T-helper 17 cell (primary cell): Measurements from ENCODE around the gene TBC1D14. TPM values are rescaled to one million over a fixed set of nuclear protein-coding genes. Genes with fewer than 3 reads are reported as not detected.

ENCODE experiments used
- ATAC-seq: fragments of 150-1000 bp; cut with Tn5 transposase; 2 replicates; pipeline ENCODE4 v1.10.0; 2021; ENCODE audit warnings: mild to moderate bottlenecking, moderate library complexity
- DNase-seq, 3 donors: peaks; one replicate each; pipeline versions ENCODE4 v3.0.0 to v3.0.0-alpha.2; 2020 to 2021
- H3K9me3 ChIP-seq: one replicate; pipeline ENCODE4 v1.7.0; 2013; ENCODE audit warnings: low read length, mild to moderate bottlenecking; ENCODE audit not compliant: control insufficient read depth, poor library complexity, severe bottlenecking
- H3K27ac Mint-ChIP-seq: one replicate; pipeline ENCODE4 v1.8.0; 2022; ENCODE audit warnings: mild to moderate bottlenecking, moderate library complexity, mixed read lengths
- H3K27me3 Mint-ChIP-seq: one replicate; pipeline ENCODE4 v1.8.0; 2022; ENCODE audit warnings: mixed read lengths
- H3K36me3 Mint-ChIP-seq: one replicate; pipeline ENCODE4 v1.8.0; 2022; ENCODE audit warnings: low read depth, mixed read lengths
- H3K4me1 Mint-ChIP-seq: one replicate; pipeline ENCODE4 v1.8.0; 2022; ENCODE audit warnings: mild to moderate bottlenecking, mixed read lengths
- H3K4me3 Mint-ChIP-seq: one replicate; pipeline ENCODE4 v1.8.0; 2022; ENCODE audit warnings: mild to moderate bottlenecking, moderate library complexity, mixed read lengths
- total RNA-seq, 4 donors: library from RNA in 2 of 4; stranded (reverse) in 2 of 4; gene quantifications; one replicate each; pipeline ENCODE4 v1.2.3 and lab custom pipeline; 2022 to 2026

The TBC1D14 gene
- total RNA-seq, 2 donors from 2014 or later: 49.1 to 55.2 TPM

DNA sequence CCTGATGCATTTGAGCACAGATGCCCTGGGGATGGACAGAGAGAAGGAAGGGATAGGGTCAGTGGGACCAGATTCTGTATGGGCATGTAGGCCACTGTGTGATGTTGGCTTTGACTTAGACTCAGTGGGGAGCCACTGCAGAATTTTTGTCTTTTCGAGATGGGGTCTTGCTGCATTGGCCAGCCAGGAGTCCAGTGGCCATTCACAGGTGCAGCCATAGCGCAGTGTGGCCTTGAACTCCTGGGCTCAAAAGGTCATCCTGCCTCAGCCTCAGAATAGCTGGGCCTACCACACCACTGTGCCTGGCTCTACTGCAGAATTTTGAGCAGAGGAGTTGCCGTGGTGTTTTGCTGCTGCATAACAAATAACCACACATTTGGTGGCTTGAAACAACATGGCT lies 22.8 kb downstream of the TBC1D14 start:
- ATAC-seq (no peak), DNase-seq (no peak)
- Mint-ChIP-seq H3K27me3 (no peaks in the 10 kb centered on the region), H3K36me3 (peaks cover 19% of the 10 kb centered on the region), H3K27ac (peak overlapping the region; percentile 83), H3K4me3 (no peak overlapping the region), H3K4me1 (peaks cover 52% of the 10 kb centered on the region)
- no peaks in the 10 kb centered on the region for H3K9me3 ChIP-seq

DNA sequence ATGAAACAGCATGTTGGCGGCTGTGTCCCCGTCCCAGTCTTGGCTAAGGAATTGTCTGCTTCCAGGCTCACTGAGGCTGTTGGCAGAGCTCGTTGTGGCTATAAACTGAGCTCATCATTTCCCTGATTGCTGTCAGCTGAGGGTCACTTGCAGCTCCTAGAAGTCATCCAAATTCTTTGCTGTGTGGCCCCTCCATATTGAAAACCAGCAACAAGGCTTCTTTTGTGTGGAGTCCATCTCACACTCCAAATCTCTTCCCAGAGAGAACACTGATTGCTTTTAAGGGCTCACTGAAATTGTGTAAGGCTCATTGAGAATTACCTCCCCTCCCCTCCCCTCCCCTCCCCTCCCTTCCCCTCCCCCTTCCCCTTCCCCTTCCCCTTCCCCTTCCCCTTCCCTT lies 23.3 kb downstream of the TBC1D14 start:
- Mint-ChIP-seq H3K36me3 (peaks cover 19% of the 10 kb centered on the region), H3K4me3 (no peak overlapping the region), H3K27ac (no peak overlapping the region), H3K27me3 (no peaks in the 10 kb centered on the region), H3K4me1 (peaks cover 51% of the 10 kb centered on the region)
- ATAC-seq (no peak), DNase-seq (no peak)
- H3K9me3 ChIP-seq: no peaks in the 10 kb centered on the region

DNA sequence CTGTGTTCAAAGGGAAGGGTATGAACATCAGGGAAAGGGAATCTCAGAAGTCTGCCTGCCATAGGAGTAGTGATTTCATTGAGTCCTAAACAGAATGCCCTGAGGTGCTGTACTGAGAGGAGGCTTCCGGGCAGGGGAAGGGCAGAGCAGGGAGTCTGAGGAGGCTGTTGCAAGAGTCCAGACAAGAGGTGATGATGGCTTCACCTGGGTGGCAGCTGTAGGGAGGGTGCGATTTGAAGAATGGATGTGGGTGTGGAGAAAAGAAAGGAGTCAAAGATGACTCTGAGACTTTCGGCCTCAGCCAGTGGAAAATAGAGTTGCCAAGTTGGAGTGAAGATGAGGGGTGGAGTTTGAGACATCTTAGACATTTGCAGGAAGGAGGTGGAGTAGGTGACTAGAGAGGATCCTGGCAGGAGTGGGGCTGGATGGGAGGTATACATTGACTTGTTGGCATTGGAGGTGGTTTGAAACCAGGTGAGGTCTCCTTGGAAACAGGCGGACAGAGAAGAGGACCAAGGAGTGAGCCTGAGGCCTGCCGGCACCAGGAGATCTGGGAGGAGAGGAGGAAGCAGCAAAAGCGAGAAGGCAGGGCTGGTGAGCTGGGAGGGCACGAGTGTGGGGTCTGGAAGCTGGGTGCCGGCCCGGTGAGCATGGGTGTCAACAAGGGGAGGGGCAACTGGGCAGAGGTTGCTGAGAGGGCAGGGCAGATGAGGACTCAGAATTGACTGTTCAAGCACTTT lies 24.2 kb downstream of the TBC1D14 start:
- H3K9me3 ChIP-seq: no peaks in the 10 kb centered on the region
- H3K27me3 Mint-ChIP-seq: no peaks in the 10 kb centered on the region
- peaks cover 19% of the 10 kb centered on the region for H3K36me3 Mint-ChIP-seq
- peak overlapping the region; percentile 83 for H3K27ac Mint-ChIP-seq
- DNase-seq (no peak), ATAC-seq (no peak)
- H3K4me1 Mint-ChIP-seq: peaks cover 49% of the 10 kb centered on the region
- no peak overlapping the region for H3K4me3 Mint-ChIP-seq

DNA sequence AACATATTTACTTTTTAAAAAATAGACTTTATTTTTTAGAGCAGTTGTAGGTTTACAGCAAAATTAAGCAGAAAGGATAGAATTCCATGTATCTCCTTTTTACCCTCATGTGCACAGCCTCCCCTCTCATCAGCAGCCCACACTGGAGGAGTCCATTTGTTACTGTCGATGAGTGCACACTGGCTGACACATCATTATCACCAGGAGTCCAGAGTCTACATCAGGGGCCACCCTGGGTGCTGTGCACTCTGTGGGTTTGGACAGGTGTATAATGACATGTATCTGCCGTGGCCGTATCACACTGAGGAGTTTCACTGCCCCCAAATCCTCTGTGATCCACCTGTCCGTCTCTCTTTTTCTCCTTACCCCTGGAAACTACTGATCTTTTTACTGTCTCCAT lies 26.3 kb downstream of the TBC1D14 start:
- DNase-seq (no peak), ATAC-seq (no peak)
- Mint-ChIP-seq H3K27ac (peak overlapping the region; percentile 83), H3K4me1 (peaks cover 48% of the 10 kb centered on the region), H3K27me3 (no peaks in the 10 kb centered on the region), H3K36me3 (peaks cover 16% of the 10 kb centered on the region), H3K4me3 (no peak overlapping the region)
- H3K9me3 ChIP-seq: no peaks in the 10 kb centered on the region

DNA sequence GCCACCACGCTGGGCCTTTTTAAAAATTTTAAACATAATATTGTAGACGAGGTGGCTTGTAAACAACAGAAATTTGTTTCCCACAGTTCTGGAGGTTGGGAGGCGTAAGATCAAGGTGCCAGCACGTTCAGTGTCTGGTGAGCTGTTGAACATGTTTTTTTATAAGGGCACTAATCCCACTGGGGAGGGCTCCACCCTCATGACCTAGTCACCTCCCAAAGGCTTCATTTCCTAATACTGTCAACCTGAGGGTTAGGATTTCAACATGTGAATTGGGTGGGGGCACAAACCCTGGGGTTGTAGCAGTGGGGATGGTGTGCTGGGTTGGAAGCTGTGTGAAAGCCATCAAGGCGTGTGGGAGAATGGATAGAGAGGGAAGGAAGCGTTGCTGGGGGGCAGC lies 27.6 kb downstream of the TBC1D14 start:
- H3K9me3 ChIP-seq: no peaks in the 10 kb centered on the region
- DNase-seq (no peak), ATAC-seq (no peak)
- H3K4me1 Mint-ChIP-seq: peaks cover 51% of the 10 kb centered on the region
- peak overlapping the region; percentile 79 for H3K4me3 Mint-ChIP-seq
- H3K27ac Mint-ChIP-seq: peak overlapping the region; percentile 68
- H3K27me3 Mint-ChIP-seq: no peaks in the 10 kb centered on the region
- peaks cover 14% of the 10 kb centered on the region for H3K36me3 Mint-ChIP-seq

DNA sequence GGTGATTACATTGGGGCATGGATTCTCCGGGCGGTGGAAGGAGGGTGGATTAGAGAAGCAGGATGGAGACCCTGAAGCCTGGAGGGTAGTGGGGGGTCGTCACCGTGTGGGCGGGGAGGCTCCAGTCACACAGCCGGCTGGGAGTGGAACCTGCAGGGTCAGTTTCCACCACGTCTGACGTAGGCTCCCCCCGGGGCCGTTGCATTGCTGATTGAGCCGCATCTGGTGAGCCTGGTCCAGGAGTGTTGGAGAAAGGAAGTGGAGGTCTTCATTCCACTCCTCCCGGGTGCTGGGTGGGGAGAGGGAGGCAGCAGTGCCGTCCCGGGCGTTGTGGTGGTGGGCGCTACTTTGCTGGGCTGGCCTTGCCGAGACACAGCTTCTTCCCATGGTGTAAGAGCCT lies 28.1 kb downstream of the TBC1D14 start:
- no peaks in the 10 kb centered on the region for H3K9me3 ChIP-seq
- Mint-ChIP-seq H3K27me3 (no peaks in the 10 kb centered on the region), H3K4me1 (peaks cover 55% of the 10 kb centered on the region), H3K4me3 (peak overlapping the region; percentile 79), H3K36me3 (peaks cover 14% of the 10 kb centered on the region), H3K27ac (peak overlapping the region; percentile 68)
- ATAC-seq (no peak), DNase-seq (no peak)

DNA sequence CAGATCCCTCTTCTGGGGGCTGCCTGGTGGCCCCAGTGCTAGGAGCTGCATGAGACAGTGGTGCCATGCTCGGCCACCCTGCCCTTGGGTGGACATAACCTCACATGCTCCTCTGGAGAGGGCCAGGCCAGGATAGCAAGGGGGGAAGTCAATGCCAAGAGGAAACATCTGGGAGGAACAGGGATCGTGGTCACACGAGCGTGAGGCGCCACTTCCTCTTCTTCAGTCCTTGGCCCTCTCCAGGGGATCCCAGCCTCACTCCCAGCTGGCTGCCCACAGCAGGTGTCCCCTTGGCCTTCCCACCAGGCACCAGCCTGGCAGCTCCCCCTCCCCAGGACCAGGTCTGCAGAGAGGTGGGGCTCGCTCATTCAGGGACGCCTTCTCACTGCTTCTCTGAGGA lies 28.6 kb downstream of the TBC1D14 start:
- no peak overlapping the region for H3K4me3 Mint-ChIP-seq
- peak overlapping the region; percentile 96 for H3K27ac Mint-ChIP-seq

DNA sequence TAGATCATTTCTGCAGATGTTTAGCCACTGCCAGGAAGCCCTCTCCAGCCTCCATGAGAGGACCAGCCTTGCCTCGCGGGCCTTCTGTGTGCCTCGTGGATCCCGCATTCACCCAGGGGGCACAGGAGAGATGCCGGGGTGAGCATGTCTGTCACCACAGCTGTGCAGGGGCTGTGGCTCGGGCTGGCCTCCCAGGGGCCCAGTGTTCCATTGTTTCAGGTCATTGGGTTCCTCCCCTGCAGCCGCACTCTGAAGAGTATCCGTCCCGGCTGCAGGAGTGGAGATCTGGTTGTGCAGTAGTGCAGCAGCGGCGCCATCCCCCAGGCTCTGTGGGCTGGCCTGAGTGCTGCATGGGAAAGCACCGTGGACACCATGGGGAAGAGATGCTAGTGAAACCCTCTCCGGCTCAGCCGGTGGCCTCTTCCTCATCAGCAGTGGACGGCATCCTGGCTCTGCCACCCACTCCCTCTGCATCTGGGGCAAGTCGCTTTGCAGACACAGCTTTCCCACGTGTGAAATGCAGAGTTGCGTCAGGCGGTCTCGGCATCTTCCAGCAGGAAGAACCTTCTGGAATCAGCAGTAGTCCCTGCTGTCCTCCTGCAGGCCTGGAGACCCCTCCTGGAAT lies 29.1 kb downstream of the TBC1D14 start:
- H3K4me1 Mint-ChIP-seq: peaks cover 58% of the 10 kb centered on the region
- peak overlapping the region; percentile 96 for H3K27ac Mint-ChIP-seq
- ATAC-seq: no peak
- H3K27me3 Mint-ChIP-seq: no peaks in the 10 kb centered on the region
- peaks cover 10% of the 10 kb centered on the region for H3K36me3 Mint-ChIP-seq
- H3K9me3 ChIP-seq: no peaks in the 10 kb centered on the region
- H3K4me3 Mint-ChIP-seq: peak overlapping the region; percentile 21
- DNase-seq: no peak

More for the DNA sequence above, 28.6 kb downstream of the TBC1D14 start:
- H3K27me3 Mint-ChIP-seq: no peaks in the 10 kb centered on the region
- peaks cover 60% of the 10 kb centered on the region for H3K4me1 Mint-ChIP-seq
- H3K36me3 Mint-ChIP-seq: peaks cover 14% of the 10 kb centered on the region
- DNase-seq: no peak
- no peak for ATAC-seq
- H3K9me3 ChIP-seq: no peaks in the 10 kb centered on the region

DNA sequence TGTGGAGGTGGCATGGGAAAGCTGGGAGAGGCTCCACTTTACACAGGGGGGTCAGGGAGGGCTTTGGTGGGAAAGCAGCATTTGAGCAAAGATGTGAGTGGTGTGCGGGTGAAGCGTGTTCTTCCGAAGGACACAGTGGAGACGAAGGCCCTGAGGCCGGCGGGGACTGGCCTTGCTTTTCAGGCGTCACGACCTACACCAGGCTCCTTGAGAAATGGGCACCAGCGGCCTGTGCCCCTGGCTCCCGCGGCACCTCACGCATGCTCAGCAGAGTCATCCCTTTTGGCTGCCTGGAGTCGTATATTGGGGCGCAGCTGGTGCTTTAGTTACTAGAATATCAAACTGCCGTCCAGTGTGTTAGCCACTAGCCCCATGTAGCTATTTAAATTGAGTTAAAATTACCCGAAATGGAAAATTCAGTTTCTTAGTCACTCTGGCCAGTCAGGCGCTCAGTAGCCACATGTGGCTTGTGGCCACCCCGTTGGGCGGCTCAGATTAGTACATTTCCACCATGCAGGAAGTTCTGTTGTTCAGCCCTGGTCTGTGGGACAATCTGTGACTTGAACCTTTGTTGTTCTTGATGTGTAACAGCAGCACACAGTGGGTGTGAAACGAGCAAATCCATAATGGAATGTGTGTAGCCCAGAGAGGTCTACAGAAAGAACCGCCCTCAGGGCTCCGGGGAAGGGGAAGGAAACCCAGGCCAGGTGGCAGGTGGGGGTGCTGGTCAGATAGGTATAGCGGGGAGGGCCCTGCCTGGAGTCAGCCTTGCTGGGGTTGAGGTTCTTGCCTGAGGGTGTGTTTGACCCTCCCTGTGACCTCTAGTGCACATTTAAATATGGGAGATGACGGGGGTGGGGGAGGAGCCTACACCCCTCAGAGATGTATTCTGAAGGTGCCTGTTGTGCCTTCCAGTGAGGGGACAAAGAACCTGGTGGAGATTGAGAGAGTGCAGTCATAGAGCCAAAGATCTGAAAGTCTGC lies 30.4 kb downstream of the TBC1D14 start:
- H3K4me1 Mint-ChIP-seq: peaks cover 60% of the 10 kb centered on the region
- H3K36me3 Mint-ChIP-seq: peaks cover 7% of the 10 kb centered on the region
- H3K4me3 Mint-ChIP-seq: peak overlapping the region; percentile 87
- ATAC-seq (no peak), DNase-seq (no peak)
- H3K9me3 ChIP-seq: no peaks in the 10 kb centered on the region
- H3K27me3 Mint-ChIP-seq: no peaks in the 10 kb centered on the region
- H3K27ac Mint-ChIP-seq: peak overlapping the region; percentile 96

DNA sequence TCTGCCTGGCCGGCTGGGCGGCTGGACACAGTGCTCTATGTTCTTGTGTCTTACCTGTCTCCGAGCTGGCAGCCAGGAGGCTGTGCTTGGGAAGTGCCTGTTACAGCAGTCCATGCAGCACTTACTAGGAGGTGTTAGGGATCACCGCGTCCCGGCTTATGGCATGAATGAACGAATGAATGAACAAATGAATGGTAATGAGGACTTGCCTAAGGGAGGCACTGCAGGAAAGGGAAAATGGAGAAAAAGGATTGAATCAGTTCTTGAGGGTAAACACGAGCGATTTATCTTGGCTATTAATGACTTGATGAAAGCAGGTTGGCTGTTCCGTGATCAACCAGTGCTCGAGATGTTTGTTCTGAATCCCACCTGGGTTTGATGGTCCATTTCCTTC lies 31.1 kb downstream of the TBC1D14 start:
- peak overlapping the region; percentile 87 for H3K4me3 Mint-ChIP-seq
- DNase-seq: no peak
- H3K36me3 Mint-ChIP-seq: peaks cover 4% of the 10 kb centered on the region
- ATAC-seq: no peak
- H3K4me1 Mint-ChIP-seq: peaks cover 56% of the 10 kb centered on the region
- H3K27ac Mint-ChIP-seq: peak overlapping the region; percentile 96
- H3K27me3 Mint-ChIP-seq: no peaks in the 10 kb centered on the region
- no peaks in the 10 kb centered on the region for H3K9me3 ChIP-seq

DNA sequence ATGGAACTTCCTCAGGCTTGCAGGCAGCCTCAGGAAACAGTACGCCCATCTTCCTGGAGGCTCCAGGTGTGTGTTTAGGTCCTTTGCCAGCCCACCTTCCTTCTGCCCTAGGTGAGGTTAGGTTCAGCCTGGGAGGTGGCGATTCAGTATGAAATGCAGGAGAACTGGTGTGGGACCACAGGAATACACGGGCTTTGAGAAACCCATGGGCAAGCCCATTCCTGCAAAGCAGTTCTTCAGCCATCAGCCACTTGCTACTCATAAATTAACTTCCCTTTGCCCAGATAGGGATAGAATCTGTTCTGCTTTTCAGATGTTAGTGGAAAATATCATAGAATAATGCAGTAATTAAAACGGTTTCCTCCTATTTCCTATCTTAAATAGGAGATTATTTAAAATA lies 32.2 kb downstream of the TBC1D14 start:
- Mint-ChIP-seq H3K27ac (peak overlapping the region; percentile 96), H3K27me3 (no peaks in the 10 kb centered on the region), H3K4me3 (peak overlapping the region; percentile 89), H3K4me1 (peaks cover 56% of the 10 kb centered on the region), H3K36me3 (peaks cover 4% of the 10 kb centered on the region)
- no peaks in the 10 kb centered on the region for H3K9me3 ChIP-seq
- ATAC-seq (no peak), DNase-seq (no peak)

DNA sequence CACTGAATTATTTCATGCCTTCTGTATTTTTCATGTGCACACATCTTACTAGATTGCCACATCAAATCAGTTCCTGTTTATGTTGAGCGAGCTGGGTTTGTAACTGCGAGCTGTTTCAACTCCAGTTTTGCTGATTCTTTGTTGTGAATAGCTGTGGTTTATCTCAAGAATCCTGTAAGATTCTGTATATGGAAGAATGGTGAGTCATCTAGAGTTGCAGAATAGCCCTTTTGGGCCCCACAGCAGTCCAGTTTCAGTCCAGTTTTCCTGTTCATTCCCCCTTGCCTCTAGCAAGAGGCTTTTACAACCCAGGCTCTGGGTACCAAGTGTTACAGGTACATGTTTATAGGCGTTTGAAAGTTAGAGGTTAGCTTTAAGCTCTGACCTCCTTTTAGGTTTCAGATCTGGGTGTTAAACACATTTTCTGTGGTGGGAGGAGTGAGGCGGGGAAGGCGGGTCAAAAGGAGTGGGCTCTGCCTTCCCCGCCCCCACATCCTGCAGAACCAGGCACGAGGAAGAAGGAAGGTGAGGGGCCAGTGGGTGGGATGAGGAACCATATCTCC lies 32.7 kb downstream of the TBC1D14 start:
- H3K4me3 Mint-ChIP-seq: peak overlapping the region; percentile 89
- no peaks in the 10 kb centered on the region for H3K9me3 ChIP-seq
- no peaks in the 10 kb centered on the region for H3K27me3 Mint-ChIP-seq
- peak in 2 of 3 donors; percentile 23 to 30 for DNase-seq
- peak overlapping the region; percentile 96 for H3K27ac Mint-ChIP-seq
- peak; percentile 85 for ATAC-seq
- H3K36me3 Mint-ChIP-seq: peaks cover 4% of the 10 kb centered on the region
- peaks cover 54% of the 10 kb centered on the region for H3K4me1 Mint-ChIP-seq
